Measurements from ENCODE around the gene TMEM271.

DNA sequence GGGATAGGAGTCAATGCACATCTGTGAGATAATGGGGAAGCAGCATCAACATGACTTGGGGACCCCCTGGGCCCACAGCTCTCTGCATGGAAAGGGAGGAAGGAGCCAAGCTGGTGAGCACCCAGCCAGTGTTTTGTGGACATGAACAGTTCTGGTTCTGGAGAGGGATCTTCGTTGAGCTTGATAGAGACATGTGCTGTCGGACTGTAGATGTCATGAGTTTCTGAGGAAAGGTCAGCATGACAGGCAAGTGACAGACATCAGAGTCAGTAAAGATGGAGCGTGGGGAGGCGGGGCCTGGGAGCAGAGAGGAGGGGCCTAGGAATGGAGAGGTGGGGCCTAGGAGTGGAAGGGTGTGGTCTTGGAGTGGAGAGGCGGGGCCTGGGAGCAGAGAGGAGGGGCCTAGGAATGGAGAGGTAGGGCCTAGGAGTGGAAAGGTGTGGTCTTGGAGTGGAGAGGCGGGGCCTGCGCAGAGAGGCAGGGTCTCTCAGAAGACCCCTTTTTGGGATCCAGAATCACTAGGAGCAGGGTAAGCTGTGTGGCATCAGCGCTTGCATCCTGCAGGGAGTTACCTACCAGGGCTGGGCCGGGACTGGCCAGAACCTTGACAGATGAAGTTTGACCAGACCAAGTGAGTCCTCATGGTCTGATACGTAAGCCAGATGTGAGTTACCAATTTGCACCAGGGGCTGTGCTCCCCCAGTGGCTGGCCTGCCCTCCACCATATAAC is 43.3 kb downstream of the TMEM271 start:
- TF ChIP-seq CTCF (IDR thresholded peaks at IDR 0.05): no peak
- TF ChIP-seq POLR2A (IDR thresholded peaks at IDR 0.05): no peak

Data from uterus (tissue), 2 donors.